Keratinocyte (primary cell): ENCODE results near the gene TBC1D8. TPM values are rescaled to one million over a fixed set of nuclear protein-coding genes. Genes with fewer than 3 reads are reported as not detected.

Source experiments
- DNase-seq: peaks from one replicate; pipeline ENCODE4 v3.0.0-alpha.2; 2011; ENCODE audit warnings: low read depth, missing footprints, low spot score
- FAIRE-seq: peaks from 2 replicates; lab custom pipeline; 2011; peaks lifted over from hg19 to GRCh38; lab: Jason Lieb, UNC
- H2AFZ ChIP-seq: 2 replicates; pipeline ENCODE4 v1.6.0; 2012; ENCODE audit warnings: low read length, control low read depth, inconsistent platforms; ENCODE audit not compliant: control insufficient read depth
- H3K27ac ChIP-seq: 2 replicates; pipeline ENCODE4 v1.5.1; 2011; ENCODE audit warnings: low read length; ENCODE audit not compliant: control insufficient read depth, insufficient read depth
- H3K27me3 ChIP-seq: 3 replicates; pipeline ENCODE4 v1.6.0; 2011; ENCODE audit warnings: low read length; ENCODE audit not compliant: control insufficient read depth, insufficient read depth; ENCODE audit errors: extremely low read depth
- H3K36me3 ChIP-seq, 2 experiments: 2 replicates in 1 of 2; 3 replicates in 1 of 2; pipeline ENCODE4 v1.5.1; 2011; ENCODE audit warnings: low read length in 2 of 2, mild to moderate bottlenecking in 1 of 2; ENCODE audit not compliant: control insufficient read depth in 2 of 2, insufficient read depth in 2 of 2; ENCODE audit errors: extremely low read depth in 1 of 2
- H3K4me1 ChIP-seq: 3 replicates; pipeline ENCODE4 v1.5.1; 2011; ENCODE audit warnings: low read length; ENCODE audit not compliant: control insufficient read depth, insufficient read depth; ENCODE audit errors: extremely low read depth
- H3K4me2 ChIP-seq: 3 replicates; pipeline ENCODE4 v1.6.0; 2011; ENCODE audit warnings: low read depth, low read length; ENCODE audit not compliant: control insufficient read depth, insufficient read depth; ENCODE audit errors: extremely low read depth
- H3K4me3 ChIP-seq, 3 experiments: fragments of 200-600 bp in 1 of 3; sonication (generic) in 1 of 3; 2 replicates in 2 of 3; 3 replicates in 1 of 3; pipeline ENCODE4 v1.5.1; 2011 to 2016; ENCODE audit warnings: low read length in 3 of 3, mild to moderate bottlenecking in 3 of 3, control low read depth in 2 of 3, inconsistent platforms in 1 of 3, low read depth in 1 of 3, mixed read lengths in 1 of 3, mixed run types in 1 of 3, moderate library complexity in 1 of 3; ENCODE audit not compliant: control insufficient read depth in 2 of 3, insufficient read depth in 2 of 3; ENCODE audit errors: extremely low read depth in 1 of 3
- H3K79me2 ChIP-seq: 2 replicates; pipeline ENCODE4 v1.6.0; 2012; ENCODE audit warnings: low read length; ENCODE audit not compliant: control insufficient read depth, insufficient read depth
- H3K9ac ChIP-seq: 3 replicates; pipeline ENCODE4 v1.6.0; 2011; ENCODE audit warnings: low read length; ENCODE audit not compliant: control insufficient read depth, insufficient read depth; ENCODE audit errors: extremely low read depth
- H3K9me1 ChIP-seq: 3 replicates; pipeline ENCODE4 v1.6.0; 2011; ENCODE audit warnings: low read length; ENCODE audit not compliant: control insufficient read depth, insufficient read depth; ENCODE audit errors: extremely low read depth
- H3K9me3 ChIP-seq: 2 replicates; pipeline ENCODE4 v1.5.1; 2012; ENCODE audit warnings: low read depth, low read length; ENCODE audit not compliant: control insufficient read depth
- H4K20me1 ChIP-seq: 3 replicates; pipeline ENCODE4 v1.6.0; 2011; ENCODE audit warnings: low read length; ENCODE audit not compliant: control insufficient read depth, insufficient read depth; ENCODE audit errors: extremely low read depth
- EZH2 ChIP-seq: IDR thresholded peaks from one replicate; pipeline ENCODE4 v1.6.1; 2012; ENCODE audit warnings: inconsistent platforms, mild to moderate bottlenecking, low read length, moderate library complexity
- dilution Hi-C: fragments of 300-500 bp; cut with MboI; formaldehyde crosslinking; loops from one replicate; pipeline ENCODE4 v1.7.0; 2020; ENCODE audit warnings: low sequenced_read_pairs; ENCODE audit not compliant: extremely low pct_ligation_motif_present
- polyA plus RNA-seq, 5 experiments: library from polyadenylated mRNA; depleted of rRNA in 3 of 5; stranded (reverse) in 3 of 5; stranded (forward) in 1 of 5; unstranded in 1 of 5; fragments of >200 nt; gene quantifications; 1 replicate in 1 of 5; 2 replicates in 3 of 5; 3 replicates in 1 of 5; pipeline versions ENCODE4 v1.2.1 to v1.2.3, GENCODE V29; 2011 to 2012; ENCODE audit warnings: missing spikeins in 2 of 5, low read depth in 1 of 5, low replicate concordance in 1 of 5
- TF ChIP-seq, protein P1 (sequence below), 3 experiments: IDR thresholded peaks in 1 of 3; conservative IDR thresholded peaks in 1 of 3; optimal IDR thresholded peaks in 1 of 3; 2 replicates in 2 of 3; 3 replicates in 1 of 3; pipeline versions ENCODE3 to v1.5.1; 2011; ENCODE audit warnings: low read length in 3 of 3, mild to moderate bottlenecking in 3 of 3, moderate library complexity in 2 of 3, control low read depth in 1 of 3, inconsistent platforms in 1 of 3; ENCODE audit not compliant: insufficient read depth in 2 of 3; ENCODE audit errors: extremely low read depth in 1 of 3

Gene TBC1D8
- polyA plus RNA-seq, 1 donor (not counting 4 experiments of a cell fraction or from before 2014, with no cell fraction given): 13.8 TPM

DNA sequence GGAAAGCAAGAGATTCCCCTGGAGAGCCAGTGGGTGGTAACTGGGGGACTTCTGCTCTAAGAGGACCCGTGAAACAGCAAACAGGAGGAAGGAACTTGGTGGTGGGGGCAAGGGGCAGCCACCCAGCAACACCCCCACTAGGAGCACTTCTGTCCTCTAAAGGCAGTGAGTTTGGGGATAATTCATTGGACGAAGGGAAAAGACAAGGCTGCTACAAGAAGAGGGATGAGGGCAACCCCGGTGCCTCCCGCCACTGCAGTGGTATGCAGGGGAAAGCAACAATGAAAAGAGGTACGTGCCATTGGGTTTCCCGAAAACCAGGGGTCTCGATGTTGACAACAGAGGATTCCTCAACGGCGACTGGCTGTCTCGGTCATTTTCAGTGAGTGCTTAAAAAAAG lies 140.0 kb downstream of the TBC1D8 start:
- no peak overlapping the region for H3K4me3 ChIP-seq
- no peaks in the 10 kb centered on the region for H3K27me3 ChIP-seq
- peaks cover 6% of the 10 kb centered on the region for H4K20me1 ChIP-seq
- H3K4me2 ChIP-seq: no peak overlapping the region
- DNase-seq: no peak
- peaks cover 6 to 21% of the 10 kb centered on the region in 2 experiments for H3K36me3 ChIP-seq
- TF ChIP-seq, protein P1, sequence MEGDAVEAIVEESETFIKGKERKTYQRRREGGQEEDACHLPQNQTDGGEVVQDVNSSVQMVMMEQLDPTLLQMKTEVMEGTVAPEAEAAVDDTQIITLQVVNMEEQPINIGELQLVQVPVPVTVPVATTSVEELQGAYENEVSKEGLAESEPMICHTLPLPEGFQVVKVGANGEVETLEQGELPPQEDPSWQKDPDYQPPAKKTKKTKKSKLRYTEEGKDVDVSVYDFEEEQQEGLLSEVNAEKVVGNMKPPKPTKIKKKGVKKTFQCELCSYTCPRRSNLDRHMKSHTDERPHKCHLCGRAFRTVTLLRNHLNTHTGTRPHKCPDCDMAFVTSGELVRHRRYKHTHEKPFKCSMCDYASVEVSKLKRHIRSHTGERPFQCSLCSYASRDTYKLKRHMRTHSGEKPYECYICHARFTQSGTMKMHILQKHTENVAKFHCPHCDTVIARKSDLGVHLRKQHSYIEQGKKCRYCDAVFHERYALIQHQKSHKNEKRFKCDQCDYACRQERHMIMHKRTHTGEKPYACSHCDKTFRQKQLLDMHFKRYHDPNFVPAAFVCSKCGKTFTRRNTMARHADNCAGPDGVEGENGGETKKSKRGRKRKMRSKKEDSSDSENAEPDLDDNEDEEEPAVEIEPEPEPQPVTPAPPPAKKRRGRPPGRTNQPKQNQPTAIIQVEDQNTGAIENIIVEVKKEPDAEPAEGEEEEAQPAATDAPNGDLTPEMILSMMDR (optimal IDR thresholded peaks at IDR 0.05 in 1 of 3, IDR thresholded peaks at IDR 0.05 in 1 of 3, conservative IDR thresholded peaks at IDR 0.05 in 1 of 3; ENCODE audit: extremely low read depth in 1 of 3, insufficient read depth in 2 of 3, low read length in 3 of 3): no peak
- no peak for TF ChIP-seq EZH2
- no peak overlapping the region for H2AFZ ChIP-seq
- H3K27ac ChIP-seq: no peak overlapping the region
- H3K9ac ChIP-seq: no peak overlapping the region
- FAIRE-seq: no peak
- H3K79me2 ChIP-seq: peaks cover 8% of the 10 kb centered on the region
- no peaks in the 10 kb centered on the region for H3K4me1 ChIP-seq
- dilution Hi-C loops: no loop called here
- no peaks in the 10 kb centered on the region for H3K9me3 ChIP-seq
- H3K9me1 ChIP-seq: no peaks in the 10 kb centered on the region

DNA sequence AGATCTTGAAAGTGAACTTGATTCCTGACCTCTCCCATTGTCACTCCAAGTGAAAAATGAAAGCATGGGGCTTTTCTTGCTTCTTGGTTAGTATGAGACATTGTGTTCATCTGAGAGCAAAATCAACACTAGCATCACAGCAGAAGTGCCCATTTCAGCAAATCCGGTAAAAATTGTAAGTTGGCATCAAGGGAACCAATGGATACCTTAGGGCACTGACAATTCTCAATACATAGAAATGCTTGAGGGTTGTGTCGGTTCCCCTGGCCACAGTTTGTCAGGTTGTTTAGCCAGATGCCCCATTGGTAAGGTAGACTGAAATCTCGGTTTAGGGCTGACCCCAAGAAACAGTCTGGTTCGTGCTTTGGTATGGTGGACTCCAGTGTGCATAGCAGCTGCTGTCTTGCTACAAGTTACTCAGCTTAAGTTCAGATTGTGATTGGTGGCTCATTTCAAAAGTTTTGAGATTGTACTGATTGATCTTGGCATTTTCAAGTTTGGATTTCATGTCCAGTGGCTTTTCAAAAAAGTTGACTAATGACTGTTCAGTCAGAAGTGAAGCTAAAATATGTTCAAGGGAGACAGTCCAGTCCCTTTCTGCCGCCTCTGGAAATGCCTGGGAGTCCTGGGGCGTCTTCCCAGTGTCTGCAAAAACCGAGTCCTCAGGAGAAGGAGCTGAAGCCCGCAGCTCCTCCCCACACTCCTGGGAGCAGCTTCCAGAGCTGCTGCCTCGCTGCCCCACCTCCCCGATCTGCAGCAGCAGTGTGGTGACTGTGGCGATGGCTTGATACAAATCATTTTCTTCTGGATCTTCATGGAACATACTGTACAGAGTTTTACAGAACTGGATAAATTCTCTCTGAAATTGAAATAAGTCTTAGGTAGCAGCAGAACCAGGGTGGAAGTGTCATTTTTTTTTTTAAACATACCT lies 143.5 kb downstream of the TBC1D8 start:
- dilution Hi-C loops: no loop called here
- Histone ChIP-seq H3K9ac (no peak overlapping the region), H3K27me3 (no peaks in the 10 kb centered on the region), H3K79me2 (peaks cover 43% of the 10 kb centered on the region), H4K20me1 (peaks cover 19% of the 10 kb centered on the region), H2AFZ (no peak overlapping the region), H3K9me3 (no peaks in the 10 kb centered on the region), H3K36me3 (peaks cover 22 to 51% of the 10 kb centered on the region in 2 experiments), H3K27ac (no peak overlapping the region), H3K4me1 (peaks cover 17% of the 10 kb centered on the region), H3K4me3 (no peak overlapping the region), H3K9me1 (peaks cover 2% of the 10 kb centered on the region), H3K4me2 (no peak overlapping the region)
- no peak for FAIRE-seq
- no peak for TF ChIP-seq EZH2
- TF ChIP-seq, protein P1 (optimal IDR thresholded peaks at IDR 0.05 in 1 of 3, IDR thresholded peaks at IDR 0.05 in 1 of 3, conservative IDR thresholded peaks at IDR 0.05 in 1 of 3; ENCODE audit: extremely low read depth in 1 of 3, insufficient read depth in 2 of 3, low read length in 3 of 3): no peak
- no peak for DNase-seq
